Pancreas (tissue), 8 donors: Measurements from ENCODE around the gene LRRC4. TPM values are rescaled to one million over a fixed set of nuclear protein-coding genes. Genes with fewer than 3 reads are reported as not detected.

Experiments
- polyA plus RNA-seq, 2 donors: library from polyadenylated mRNA; stranded (reverse); fragments of 200-250 nt; gene quantifications; one replicate each; pipeline ENCODE4 v1.2.3, GENCODE V29; 2013
- total RNA-seq, 6 donors: library from RNA; stranded (reverse); fragmentation: NEBNext Ultra II Directional in 4 of 6; extraction: Animal tissue kit (Norgen Biotek cat#: 25700) in 4 of 6; gene quantifications; one replicate each; pipeline versions ENCODE4 v1.2.1 to v1.2.4, GENCODE V29; 2021 to 2023
- donor health status: healthy with polysubstance abuse.
- donor health status: DM: no; HTN: no; CAD: no; lungs with moderate emphysema.
- donor health status: DM: no; HTN: no; CAD: no.
- donor health status: Bipolar disorder and iron deficiency.
- donor health status: DM: yes; HTN: yes; CAD: no.
- donor health status: DM: no; HTN: no; CAD: no.
- donor health status: DM: no; HTN: no; CAD: no.
- donor health status: DM: yes; HTN: yes; CAD: no.

Gene LRRC4
- total and polyA plus RNA-seq, 8 donors, result 0.42 to 2.4 (median 0.84) TPM

Other genes starting within 250 kb of the LRRC4 start
- 1 to 10 TPM in 2 of 6 donors, under 1 TPM in 3, not detected in 1; 0.06 to 5.2 (median 0.14) TPM for gene LEP, start 209.8 kb upstream of the LRRC4 start, total RNA-seq
- gene LEP, start 209.8 kb upstream of the LRRC4 start, polyA plus RNA-seq, result under 1 TPM; 0.05 to 0.68 TPM